Kidney capillary endothelial cell (primary cell): Measurements from ENCODE around the gene TRIM69.

Experiments
- DNase-seq: peaks from one replicate; pipeline ENCODE4 v3.0.0-alpha.2; 2018; ENCODE audit warnings: low spot score

The TRIM69 gene

DNA sequence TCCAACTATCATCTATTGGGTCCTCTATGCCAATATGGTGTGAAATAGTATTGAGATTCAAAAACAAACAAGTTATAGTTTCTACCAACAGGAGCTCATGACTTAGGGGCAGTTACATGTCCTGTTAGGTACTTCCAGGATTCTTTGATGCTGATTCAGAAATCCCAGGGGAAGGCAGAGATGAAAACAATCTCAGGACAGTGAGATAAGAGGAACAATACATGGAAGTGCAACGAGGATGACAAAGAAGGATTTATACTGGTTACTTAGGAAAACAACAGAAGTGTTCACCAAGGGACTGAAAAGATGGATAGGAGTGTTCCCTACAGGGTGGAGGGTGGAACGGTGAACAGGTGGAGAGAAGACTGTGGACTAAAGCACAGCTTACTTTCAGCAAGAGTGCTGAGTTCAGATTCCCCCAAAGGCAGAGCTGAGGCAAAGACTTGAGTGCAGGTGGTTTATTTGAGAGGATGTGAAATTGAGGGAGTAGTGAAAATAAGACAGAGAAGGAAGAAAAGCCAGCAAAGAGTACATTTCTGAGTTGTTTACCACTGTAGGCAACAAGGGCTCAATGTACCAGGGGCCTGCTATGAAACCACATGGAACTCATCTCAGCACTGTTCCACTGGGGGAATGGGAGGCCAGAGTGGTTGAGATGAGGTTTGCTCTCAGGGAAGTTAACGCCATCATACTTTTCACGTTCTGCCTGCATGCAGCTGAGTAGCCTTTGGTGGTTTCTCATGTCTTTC is 68.1 kb downstream of the TRIM69 start:
- peak; percentile 65 for DNase-seq

DNA sequence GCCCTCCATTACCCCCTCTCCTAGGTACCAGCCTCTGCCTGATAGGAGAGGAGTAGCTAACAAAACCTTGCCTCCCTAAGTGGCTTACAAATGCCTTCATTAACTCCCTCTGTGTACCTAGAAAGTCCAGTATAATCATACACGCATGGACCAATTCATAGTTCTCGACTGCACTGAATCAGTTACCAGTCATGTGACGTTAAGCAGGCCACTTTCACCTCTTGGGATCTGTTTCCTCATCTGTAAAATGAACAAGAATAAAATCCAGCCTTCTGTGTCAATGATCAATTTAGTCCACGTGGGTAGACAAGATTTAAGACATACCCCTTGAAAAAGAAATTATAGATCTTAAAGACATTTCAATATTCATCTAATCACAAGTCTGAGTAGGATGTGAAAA is 72.2 kb downstream of the TRIM69 start:
- DNase-seq: no peak

- DNase-seq: no peak
These were observed 73.9 kb downstream of the TRIM69 start for GRCh38 chr15:44810237-44810636.

DNA sequence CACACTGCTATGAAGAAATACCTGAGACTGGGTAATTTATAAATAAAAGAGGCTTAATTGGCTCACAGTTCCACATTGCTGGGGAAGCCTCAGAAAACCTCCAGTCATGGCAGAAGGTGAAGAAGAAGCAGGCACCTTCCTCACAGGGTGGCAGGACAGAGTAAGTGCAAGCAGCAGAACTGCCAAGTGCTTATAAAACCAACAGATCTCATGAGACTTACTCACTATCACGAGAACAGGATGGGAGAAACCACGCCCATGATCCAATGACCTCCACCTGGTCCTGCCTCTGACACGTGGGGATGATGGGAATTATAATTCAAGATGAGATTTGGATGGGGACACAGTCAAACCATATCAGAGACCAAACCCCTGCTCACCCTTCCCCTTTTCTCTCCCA is 75.0 kb downstream of the TRIM69 start:
- DNase-seq: no peak

GRCh38 chr15:44812029-44812517 is 75.7 kb downstream of the TRIM69 start:
- DNase-seq: no peak

- DNase-seq: no peak
These were observed 76.9 kb downstream of the TRIM69 start for GRCh38 chr15:44813231-44813630.
